Endometrial microvascular endothelial cells (primary cell): ENCODE data around the gene PLEKHA8. TPM values are rescaled to one million over a fixed set of nuclear protein-coding genes. Genes with fewer than 3 reads are reported as not detected.

Experiments
- in situ Hi-C: cut with HindIII; loops from 2 replicates; pipeline ENCODE4 v1.10.0; 2017; ENCODE audit warnings: low sequenced_read_pairs, low pct_unique_long_range_greater_than_20kb; ENCODE audit errors: inconsistent ontology term
- total RNA-seq: library from RNA; depleted of rRNA; stranded (reverse); fragments of >200 nt; gene quantifications from one replicate; pipeline ENCODE4 v1.2.3, GENCODE V29; 2015; ENCODE audit errors: inconsistent ontology term

Gene PLEKHA8, protein sequence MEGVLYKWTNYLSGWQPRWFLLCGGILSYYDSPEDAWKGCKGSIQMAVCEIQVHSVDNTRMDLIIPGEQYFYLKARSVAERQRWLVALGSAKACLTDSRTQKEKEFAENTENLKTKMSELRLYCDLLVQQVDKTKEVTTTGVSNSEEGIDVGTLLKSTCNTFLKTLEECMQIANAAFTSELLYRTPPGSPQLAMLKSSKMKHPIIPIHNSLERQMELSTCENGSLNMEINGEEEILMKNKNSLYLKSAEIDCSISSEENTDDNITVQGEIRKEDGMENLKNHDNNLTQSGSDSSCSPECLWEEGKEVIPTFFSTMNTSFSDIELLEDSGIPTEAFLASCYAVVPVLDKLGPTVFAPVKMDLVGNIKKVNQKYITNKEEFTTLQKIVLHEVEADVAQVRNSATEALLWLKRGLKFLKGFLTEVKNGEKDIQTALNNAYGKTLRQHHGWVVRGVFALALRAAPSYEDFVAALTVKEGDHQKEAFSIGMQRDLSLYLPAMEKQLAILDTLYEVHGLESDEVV
- 7.0 TPM for total RNA-seq

DNA sequence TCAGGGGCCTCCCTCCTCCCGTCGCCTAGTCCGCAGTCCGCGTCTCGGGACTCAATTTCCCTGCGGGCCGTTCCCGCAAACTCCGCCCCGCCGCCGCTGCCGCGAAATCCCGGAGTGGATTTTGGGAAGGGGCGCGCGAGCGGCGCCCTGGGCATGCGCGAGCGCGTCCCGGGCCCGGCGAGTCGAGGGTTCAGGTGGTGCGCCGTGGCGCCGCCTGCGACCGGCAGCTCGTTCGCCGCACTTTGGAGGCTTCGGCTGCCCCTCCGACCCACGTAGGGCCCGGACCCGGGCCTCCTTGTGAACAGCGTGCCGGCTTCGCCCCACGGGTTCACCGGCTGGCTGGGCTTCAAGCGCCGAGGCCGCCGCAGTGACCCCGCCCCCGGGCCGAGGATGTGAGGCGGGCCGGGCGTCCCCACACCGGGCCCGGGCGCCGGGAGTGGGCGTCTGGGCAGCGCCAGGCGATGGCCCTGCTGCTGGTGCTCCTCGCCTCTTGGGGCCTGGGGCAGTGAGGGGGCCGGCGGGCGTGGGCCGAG lies at the start of gene PLEKHA8:
Gene PLEKHA8 (plus strand): TSS at position 197 of the 533 bp plus-strand sequence. CDS start 351 bp downstream, outside the sequence.
- in situ Hi-C loops: no loop called here

DNA sequence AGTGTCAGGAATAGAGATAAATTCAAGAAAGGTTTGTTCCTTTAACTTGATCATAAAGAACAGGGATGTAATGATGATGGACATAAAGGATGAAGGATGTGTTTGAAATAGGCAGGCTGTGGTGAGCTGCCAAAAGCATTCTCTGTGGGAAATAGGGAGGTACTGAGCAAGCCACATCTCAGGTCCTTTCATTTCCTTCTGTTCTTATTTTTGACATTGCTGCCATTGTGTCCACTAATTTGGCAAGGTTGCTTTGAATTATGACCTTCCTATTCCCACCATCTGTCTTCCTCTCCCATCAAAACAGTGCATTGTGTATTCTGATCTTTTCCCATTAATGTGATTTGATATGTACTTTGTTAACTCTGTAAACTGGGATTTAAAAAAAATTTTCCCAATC lies 48.1 kb upstream of the PLEKHA8 start:
- in situ Hi-C loops: no loop called here

DNA sequence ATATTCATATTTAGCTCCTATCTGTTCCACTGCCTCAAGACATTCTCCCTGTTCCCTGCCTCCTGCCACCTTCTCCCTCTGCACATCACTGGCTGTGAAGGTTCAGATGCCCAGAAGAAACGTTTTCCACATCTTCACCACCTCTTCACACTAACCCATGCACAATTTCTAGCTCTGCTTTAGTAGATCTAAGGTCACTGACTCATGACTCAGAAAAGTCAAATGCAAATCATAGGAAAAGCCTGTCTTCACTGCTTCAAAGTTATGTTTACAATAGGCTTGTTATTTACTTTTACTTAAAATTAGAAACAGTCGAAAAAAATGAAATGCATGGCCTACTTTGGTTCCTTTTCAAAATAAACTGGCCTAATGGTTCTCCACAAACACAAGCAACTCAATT lies 41.1 kb upstream of the PLEKHA8 start:
- in situ Hi-C loops: no loop called here

DNA sequence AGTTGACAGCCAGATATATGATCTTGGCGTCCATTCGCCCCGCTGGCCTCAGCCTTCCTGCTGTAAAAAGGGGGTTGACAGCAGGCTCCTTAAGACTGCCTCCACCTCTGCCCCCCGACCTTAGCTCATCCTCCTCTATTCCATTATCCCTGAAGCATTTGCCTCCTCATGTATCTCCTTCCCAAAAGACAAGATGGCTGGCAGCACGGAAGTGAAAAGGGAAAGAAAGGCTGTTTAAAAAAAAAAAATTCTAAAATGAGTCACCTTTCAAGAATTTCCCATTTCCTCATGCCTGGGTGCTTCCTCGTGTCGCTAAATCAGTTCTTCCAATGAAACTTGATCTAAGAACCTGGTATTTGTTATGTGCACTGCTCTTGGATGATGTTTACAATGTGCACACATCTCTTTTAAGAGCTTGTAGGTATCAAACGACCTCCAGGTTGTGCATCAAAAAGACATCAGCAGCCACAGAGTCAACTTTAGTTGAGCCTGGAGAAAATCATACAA lies 40.3 kb upstream of the PLEKHA8 start:
- in situ Hi-C loops: no loop called here

DNA sequence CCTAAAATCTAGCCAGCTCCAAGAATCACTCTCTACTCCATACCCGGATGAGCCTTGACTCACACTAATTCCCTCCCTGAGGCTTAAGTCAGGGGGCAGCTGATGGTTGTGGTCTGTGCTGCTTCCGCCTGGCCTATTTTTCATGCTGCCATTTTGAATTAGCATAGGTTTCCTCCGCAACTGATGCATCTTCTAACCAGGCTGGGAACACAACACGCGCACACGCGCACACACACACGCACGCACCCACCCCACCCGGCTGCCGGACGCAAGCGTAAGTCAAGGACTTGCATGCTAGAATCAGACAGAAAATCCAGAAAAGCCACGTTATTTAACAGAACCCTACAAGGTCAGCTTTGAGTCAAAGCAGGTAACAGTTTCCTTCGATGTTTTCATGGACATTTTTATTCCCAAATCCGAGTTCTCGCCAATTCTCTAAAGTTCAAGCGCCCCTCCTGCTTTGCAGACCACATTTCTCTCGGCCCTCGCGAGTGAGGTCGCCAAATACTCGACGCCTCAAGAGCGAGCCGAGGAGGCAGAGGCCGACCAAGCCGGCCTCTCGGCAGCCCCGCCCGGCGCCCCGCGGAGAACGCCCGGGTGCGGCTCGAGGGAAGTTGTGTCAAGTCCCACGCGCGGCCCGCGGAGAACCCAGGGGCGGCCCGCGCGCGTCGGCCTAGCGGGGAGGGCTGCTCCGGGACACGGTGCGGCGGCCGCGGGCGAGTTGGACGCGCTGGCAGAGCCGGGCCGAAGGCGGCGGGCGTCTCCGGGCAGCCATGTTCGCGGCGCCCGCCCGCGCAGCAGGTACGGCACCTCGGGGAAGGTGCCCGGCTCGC lies 39.6 kb upstream of the PLEKHA8 start:
- in situ Hi-C loops: no loop called here

DNA sequence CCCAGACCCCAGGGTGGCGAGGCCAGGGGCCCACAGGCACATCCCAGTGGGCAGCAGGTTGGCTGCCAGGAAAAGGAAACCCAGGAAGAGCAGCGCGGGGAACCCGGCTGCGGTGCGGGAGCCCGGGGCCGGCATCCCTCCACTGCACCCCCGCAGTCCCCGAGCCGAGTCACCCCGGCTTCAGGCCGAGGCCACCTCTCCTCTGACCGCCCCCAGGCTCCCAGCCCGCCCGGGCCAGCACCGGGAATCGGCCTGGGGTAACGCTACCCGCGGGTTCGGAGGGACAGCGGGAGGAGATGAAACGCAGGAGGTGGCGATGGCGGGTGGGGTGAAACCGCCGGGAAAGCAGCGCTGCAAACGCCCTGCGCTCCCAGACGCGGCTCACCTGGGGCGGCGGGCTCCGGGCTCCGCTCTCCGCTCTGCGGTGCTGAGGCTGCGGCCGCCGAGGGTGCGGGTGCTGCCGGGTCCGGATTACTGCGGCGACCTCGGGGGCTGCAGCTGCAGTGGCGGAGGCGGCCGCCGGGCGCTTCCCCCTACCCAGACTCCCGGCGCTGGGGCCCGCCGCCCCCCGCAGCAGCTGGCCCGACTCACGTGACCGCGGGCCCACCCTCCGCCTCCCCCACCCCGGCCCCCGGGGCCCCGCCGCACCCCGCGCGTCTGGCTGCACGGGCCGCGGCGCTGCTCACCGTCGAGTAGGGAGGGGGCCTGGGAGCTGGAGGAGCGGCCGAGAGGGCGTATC lies 38.8 kb upstream of the PLEKHA8 start, which contains the start of gene SCRN1:
Gene SCRN1 (minus strand): TSS at position 545 of the 739 bp plus-strand sequence. CDS start 20,734 bp downstream, outside the sequence.
- in situ Hi-C loops: no loop called here

DNA sequence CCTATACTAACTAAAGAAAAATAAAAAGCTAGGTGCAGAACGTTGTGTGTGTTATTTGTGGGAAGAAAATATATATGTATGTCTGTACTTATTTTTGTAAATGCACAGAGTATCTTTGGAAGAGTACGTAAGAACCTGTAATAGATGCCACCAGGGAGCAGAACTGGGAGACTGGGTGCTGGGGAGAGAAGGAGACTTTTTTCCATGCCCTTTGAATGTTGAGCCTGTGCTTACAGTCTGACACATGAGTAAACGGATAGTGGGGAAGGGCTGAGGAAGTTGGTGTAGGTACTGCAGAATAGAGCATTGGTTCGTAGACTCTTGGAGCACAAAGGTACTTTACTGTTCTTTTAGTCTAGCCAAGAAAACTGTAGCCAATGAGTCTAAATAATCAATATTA lies 37.3 kb upstream of the PLEKHA8 start:
- in situ Hi-C loops: no loop called here

DNA sequence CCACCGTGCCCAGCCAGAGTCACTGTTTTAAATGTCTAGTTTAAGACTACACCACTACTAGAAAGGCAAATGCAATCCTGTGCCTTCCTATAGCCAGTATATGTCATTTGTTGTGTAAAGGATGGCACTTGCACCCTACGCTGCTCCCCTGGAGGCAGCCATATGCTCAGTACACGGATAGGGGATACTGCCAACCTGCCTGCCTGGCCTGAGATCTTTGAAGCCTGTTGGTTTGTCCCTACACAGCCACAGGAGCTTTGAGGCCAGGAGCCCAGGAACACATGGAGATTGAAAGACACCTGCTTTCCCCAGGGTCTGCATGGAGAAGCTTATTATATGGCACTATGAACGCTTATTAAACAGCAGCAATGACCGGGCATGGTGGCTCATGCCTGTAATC lies 36.3 kb upstream of the PLEKHA8 start:
- in situ Hi-C loops: no loop called here

DNA sequence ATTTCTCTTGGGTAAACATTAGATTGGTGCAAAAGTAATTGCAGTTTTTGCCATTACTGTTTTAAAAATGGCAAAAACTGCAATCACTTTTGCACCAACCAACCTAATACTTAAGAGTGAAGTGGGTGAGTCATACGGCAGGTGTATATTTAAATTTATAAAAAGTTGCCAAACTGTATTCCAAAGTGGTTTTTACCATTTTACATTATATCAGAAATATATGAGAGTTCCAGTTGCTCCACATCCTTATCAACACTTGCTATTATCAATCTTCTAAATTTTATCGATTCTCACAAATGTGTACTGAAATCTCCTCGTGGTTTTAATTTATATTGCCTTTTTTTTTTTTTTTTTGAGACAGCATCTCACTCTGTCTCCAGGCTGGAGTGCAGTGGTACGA lies 35.1 kb upstream of the PLEKHA8 start:
- in situ Hi-C loops: no loop called here

DNA sequence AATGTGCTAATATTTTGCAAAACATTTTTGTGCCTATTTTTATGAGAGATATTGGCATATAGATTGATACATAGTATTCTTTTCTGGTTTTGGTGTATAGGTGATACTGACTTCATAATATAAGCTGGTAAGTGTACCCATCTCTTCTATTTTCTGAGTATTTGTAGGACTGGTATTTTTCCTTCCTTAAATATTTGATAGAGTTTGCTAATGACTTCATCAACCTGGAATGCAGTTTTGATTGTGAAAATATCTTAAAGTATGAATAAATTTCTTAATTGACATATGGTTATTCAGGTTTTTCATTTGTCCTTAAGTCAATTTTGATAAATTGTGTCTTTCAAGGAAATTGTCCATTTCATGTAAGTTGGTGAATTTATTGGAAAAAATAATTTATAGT lies 32.6 kb upstream of the PLEKHA8 start:
- in situ Hi-C loops: no loop called here

DNA sequence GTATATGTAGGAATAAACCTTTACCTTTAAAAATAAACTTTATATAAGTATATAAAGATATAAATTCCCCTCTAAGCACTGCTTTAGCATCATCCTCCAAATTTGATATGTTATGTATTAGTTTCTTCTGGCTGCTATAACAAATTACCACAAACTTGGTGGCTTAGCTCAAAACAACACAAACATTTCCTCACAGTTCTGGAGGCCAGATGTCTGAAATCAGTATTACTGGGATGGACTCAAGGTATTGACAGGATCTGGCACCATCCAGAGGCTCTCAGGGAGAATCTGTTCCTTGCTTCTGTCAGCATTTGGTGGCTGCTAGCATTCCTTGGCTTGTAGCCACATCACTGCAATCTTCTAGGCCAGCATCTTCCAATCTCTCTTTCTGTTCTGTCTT lies 31.9 kb upstream of the PLEKHA8 start:
- in situ Hi-C loops: no loop called here

DNA sequence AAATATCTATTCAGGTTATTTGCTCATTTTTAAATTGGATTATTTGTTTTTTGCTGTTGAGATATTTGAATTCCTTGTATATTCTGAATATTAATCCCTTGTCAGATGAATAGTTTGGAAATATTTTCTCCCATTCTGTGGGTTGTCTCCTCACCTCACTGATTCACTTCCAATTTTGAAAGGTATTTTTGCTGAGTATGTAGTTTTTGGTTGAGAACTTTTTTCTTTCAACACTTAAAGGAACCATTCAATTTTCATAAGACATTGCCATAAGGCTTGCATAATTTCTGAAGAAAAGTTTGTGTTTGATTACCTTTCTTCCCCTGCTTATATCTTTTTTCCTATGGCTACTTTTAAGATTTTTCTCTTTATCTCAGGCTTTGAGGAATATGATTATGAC lies 29.7 kb upstream of the PLEKHA8 start:
- in situ Hi-C loops: no loop called here

DNA sequence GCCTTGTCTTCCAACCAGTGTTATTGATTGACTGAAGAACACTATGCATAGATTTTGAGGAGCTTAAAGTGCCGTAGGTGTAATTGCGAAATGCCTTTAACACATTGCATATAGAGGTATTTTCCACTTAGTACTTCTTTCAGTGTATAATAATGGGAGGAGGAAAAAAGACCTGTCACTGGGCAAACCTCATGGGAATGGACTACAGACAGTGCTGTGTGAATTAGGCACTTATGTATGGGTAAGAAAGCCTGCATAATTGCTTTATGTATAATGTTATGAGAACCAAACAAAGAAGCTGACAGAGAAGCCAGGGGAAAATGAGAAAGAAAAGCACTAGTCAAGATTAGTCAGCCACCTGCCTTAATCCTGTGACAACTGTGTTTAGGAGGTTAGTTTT lies 26.2 kb upstream of the PLEKHA8 start:
- in situ Hi-C loops: no loop called here

DNA sequence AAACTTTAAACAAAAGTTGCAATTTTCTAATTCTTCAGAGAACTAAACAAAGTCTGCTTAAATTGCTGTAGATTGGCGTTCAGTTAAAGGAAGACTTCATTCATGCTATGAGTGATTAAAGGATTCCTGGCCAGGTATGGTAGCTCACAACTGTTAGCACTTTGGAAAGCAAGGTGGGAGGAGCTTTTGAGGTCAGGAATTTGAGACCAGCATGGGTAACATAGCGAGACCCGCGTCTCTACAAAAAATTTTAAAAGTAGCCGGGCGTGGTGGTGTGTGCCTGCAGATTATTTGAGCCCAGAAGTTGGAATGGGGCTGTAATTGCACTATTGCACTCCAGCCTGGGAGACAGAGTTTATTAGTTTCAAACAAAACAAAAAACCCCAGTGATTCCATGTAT lies 25.1 kb upstream of the PLEKHA8 start:
- in situ Hi-C loops: no loop called here

DNA sequence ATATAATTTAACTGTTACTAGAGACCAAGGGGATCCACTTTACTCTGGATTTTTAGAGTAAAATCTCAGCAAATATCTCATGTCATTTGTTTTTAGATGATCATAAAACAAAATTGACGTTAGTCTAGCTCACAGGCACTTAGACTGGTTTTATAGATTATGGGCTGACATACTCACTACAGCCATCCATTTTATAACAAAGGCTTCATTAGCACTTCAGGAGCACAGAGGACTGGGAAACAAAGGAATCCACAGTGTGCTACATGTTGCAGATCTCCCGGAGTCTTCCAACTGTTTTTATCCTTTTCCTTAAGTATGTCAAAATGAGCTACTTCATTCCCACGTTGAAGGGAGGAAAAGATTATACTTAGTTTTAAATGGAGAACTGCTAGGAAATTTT lies 22.7 kb upstream of the PLEKHA8 start:
- in situ Hi-C loops: no loop called here

DNA sequence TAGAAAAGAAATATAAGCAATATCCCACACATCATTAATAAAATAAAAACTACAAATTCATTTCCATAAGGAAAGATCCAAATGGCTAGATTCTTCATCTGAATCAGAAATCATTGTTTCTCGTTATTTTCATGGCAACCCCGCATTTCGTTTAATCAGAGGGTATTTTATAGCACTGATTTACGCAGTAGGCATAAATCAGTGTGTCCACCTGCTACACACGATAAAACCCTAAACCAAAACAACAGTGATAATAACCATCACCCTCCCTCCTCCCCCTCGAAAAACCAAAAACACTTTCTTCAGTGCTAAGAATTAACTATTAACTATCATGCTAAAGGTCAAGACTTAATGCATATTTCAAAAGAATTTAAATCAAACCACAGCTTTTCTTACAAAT lies 18.2 kb upstream of the PLEKHA8 start:
- in situ Hi-C loops: no loop called here

DNA sequence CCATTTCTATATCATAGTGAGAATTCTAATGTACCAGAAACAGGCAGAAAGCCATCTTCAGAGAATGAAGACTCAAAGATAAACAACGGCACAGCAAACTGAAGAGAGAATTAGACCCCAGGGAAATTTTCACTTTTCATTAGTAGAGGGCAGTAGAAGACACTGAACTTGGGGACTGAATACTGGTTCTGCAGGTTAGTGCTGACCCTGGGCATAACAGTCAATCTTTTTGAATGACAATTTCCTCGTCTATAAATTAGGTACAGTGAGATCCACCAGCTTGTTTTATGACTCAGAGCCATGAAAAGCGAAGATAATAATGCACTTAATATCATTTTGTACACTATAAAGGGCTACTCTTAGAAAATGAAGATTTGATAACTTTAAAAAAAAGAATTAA lies 15.5 kb upstream of the PLEKHA8 start:
- in situ Hi-C loops: no loop called here

DNA sequence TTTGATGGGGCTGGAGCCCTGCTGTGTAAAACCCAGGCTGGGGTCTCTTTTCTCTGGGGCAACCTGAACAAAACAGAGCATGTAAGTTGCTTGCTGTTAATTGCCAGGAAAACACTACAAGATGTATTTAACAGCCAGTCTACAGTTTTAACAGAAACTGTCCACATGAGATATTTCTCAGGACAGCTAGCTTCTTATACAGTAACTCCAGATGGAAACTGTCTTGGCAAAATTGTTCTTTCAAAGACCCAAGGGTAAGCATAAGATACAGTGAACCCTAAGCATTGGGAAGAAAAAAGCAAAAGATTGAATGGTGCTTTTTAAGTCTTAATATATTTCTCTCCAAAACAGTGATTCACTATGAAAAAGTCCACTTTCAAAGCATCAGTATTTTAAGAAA lies 9.8 kb upstream of the PLEKHA8 start:
- in situ Hi-C loops: no loop called here

DNA sequence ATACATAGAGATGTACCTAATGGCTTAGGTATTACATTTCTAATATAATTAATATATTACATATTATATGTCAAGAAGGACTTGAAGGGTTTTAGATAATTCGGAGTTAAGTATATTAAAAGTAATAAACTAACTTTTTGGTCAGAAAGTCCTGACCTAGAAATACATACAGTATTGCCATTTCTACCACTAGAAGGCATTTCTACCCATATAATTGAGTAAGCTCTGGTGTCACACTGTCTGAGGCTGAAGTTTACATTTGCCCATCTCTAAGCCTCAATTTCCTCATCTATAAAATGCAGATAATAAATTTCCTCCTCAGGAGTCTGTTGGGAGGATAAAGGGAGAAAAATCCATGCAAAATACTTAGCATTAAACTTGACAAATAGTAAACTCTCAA lies 8.8 kb upstream of the PLEKHA8 start:
- in situ Hi-C loops: no loop called here
